K562 (cell line): ENCODE data around the gene NOSIP. TPM values are rescaled to one million over a fixed set of nuclear protein-coding genes. Genes with fewer than 3 reads are reported as not detected.

Experiments
- C11orf30 ChIP-seq: fragments of 450-650 bp; IDR thresholded peaks from 2 replicates; pipeline ENCODE4 v1.6.1; 2016; ENCODE audit warnings: low read depth, mild to moderate bottlenecking
- CBFA2T2 ChIP-seq: fragments of 450-650 bp; conservative IDR thresholded peaks from 2 replicates; pipeline ENCODE4 v1.6.1; 2017; ENCODE audit warnings: mild to moderate bottlenecking
- CTCF ChIP-seq, 3 experiments: IDR thresholded peaks in 2 of 3; conservative IDR thresholded peaks in 1 of 3; 2 replicates each; pipeline ENCODE4 v1.5.1; 2011 to 2012; ENCODE audit warnings: low read length in 3 of 3, mild to moderate bottlenecking in 3 of 3, control low read depth in 2 of 3, improper control_type of control experiment in 1 of 3, inconsistent platforms in 1 of 3, low read depth in 1 of 3, mixed read lengths in 1 of 3, moderate library complexity in 1 of 3; ENCODE audit not compliant: insufficient read depth in 2 of 3
- FUS ChIP-seq: fragments of 200-400 bp; formaldehyde crosslinking; optimal IDR thresholded peaks from 2 replicates; pipeline ENCODE3; 2017; ENCODE audit warnings: low read depth, low read length
- MBD1 ChIP-seq: fragments of 250-450 bp; sonication (Bioruptor Pico); IDR thresholded peaks from 2 replicates; pipeline ENCODE4 v1.8.0; 2022; ENCODE audit warnings: inconsistent platforms
- MCM7 ChIP-seq, 2 experiments: fragments of 450-650 bp; IDR thresholded peaks; 2 replicates each; pipeline ENCODE4 v1.6.1; 2016 to 2018
- NR2C1 ChIP-seq, 2 experiments: fragments of 450-650 bp; IDR thresholded peaks; 2 replicates each; pipeline ENCODE4 v1.6.1; 2017; ENCODE audit warnings: mild to moderate bottlenecking in 2 of 2, antibody characterized with exemption in 1 of 2, inconsistent platforms in 1 of 2, missing compliant biosample characterization in 1 of 2, missing genetic modification characterization in 1 of 2
- POLR2H ChIP-seq: IDR thresholded peaks from 2 replicates; pipeline ENCODE4 v1.6.1; 2016; ENCODE audit warnings: missing genetic modification characterization, low read depth, mild to moderate bottlenecking, control low read depth, missing compliant biosample characterization, moderate library complexity
- PRPF4 ChIP-seq: fragments of 200-400 bp; formaldehyde crosslinking; IDR thresholded peaks from one replicate; pipeline ENCODE4 v1.6.1; 2017; ENCODE audit warnings: low read length, low read depth, mild to moderate bottlenecking; ENCODE audit not compliant: insufficient read depth, poor library complexity, severe bottlenecking
- RBM39 ChIP-seq: fragments of 200-400 bp; formaldehyde crosslinking; optimal IDR thresholded peaks from 2 replicates; pipeline ENCODE3; 2018; ENCODE audit warnings: low read depth, low read length
- SRSF9 ChIP-seq: fragments of 200-400 bp; formaldehyde crosslinking; IDR thresholded peaks from 2 replicates; pipeline ENCODE4 v1.6.1; 2017; ENCODE audit warnings: low read depth, low read length, borderline replicate concordance
- TRIM24 ChIP-seq, 2 experiments: fragments of 450-650 bp; IDR thresholded peaks; 2 replicates each; pipeline ENCODE4 v1.6.1; 2016
- ZBTB40 ChIP-seq, 2 experiments: fragments of 450-650 bp in 1 of 2; sonication (generic) in 1 of 2; formaldehyde crosslinking in 1 of 2; IDR thresholded peaks; 2 replicates each; pipeline versions ENCODE4 v1.7.1 to v1.9.0; 2016 to 2022; ENCODE audit warnings: inconsistent platforms in 1 of 2, mild to moderate bottlenecking in 1 of 2, missing genetic modification reagents in 1 of 2
- ZBTB8A ChIP-seq: fragments of 450-650 bp; IDR thresholded peaks from 2 replicates; pipeline ENCODE4 v1.6.1; 2018; ENCODE audit warnings: mild to moderate bottlenecking, moderate library complexity; ENCODE audit not compliant: partially characterized antibody
- ZFPM2 ChIP-seq: fragments of 250-450 bp; sonication (Bioruptor Pico); IDR thresholded peaks from 2 replicates; pipeline ENCODE4 v1.5.1; 2022; ENCODE audit warnings: mild to moderate bottlenecking
- ZNF184 ChIP-seq: sonication (generic); formaldehyde crosslinking; IDR thresholded peaks from 2 replicates; pipeline ENCODE4 v1.5.0; 2020; ENCODE audit warnings: missing genetic modification reagents
- polyA plus RNA-seq, 8 experiments: library from polyadenylated mRNA; depleted of rRNA in 4 of 8; stranded (reverse) in 5 of 8; unstranded in 3 of 8; fragments of >200 nt; fragmentation: Nextera tagmentation in 2 of 8; fragmentation: Illumina TruSeq in 1 of 8; extraction: Ambion mirVana in 2 of 8; extraction: Trizol in 1 of 8; gene quantifications; 2 replicates each; pipeline versions ENCODE4 v1.2.1 to v1.2.3, GENCODE V29; 2011 to 2014; ENCODE audit warnings: inconsistent platforms in 1 of 8, missing spikeins in 1 of 8
- total RNA-seq, 7 experiments: library from RNA; depleted of rRNA in 6 of 7; stranded (reverse); fragments of >200 nt in 6 of 7; fragmentation: Illumina TruSeq in 2 of 7; extraction: Trizol in 2 of 7; gene quantifications; 2 replicates each; pipeline versions ENCODE4 v1.2.1 to v1.2.3, GENCODE V29; 2011 to 2021; ENCODE audit warnings: low replicate concordance in 1 of 7

Gene NOSIP
- total and polyA plus RNA-seq, 9 of the 15 experiments (the other 6 are each of a cell fraction or from before 2014, with no cell fraction given) = 14.4 to 153 (median 79.9) TPM

GRCh38 chr19:49506575-49507105, 73.7 kb downstream of the NOSIP start (continued):
- TF ChIP-seq ZBTB8A = no peak
- no peak for TF ChIP-seq ZFPM2 (CRISPR knock-in tag)
- TF ChIP-seq POLR2H = no peak
- no peak for TF ChIP-seq NR2C1 (IDR thresholded peaks at IDR 0.05)
- TF ChIP-seq NR2C1 (tag; IDR thresholded peaks at IDR 0.05) = no peak
- TF ChIP-seq RBM39 = no peak
- peak; percentile 41; the same call in 1 of the 2 replicates for TF ChIP-seq MBD1 (CRISPR knock-in tag)
- peak; percentile 44; the same call in 1 of the 2 replicates for TF ChIP-seq C11orf30
- TF ChIP-seq SRSF9 = no peak
- 0 out of 2 replicates have a peak, but pooled peaks have one; percentile 30 for TF ChIP-seq ZBTB40 (IDR thresholded peaks at IDR 0.05)
- TF ChIP-seq ZBTB40 (CRISPR knock-in tag; IDR thresholded peaks at IDR 0.05) = no peak
- TF ChIP-seq FUS = no peak
- TF ChIP-seq PRPF4 = no peak
- no peak for TF ChIP-seq ZNF184
- TF ChIP-seq MCM7 (IDR thresholded peaks at IDR 0.05) = no peak
- no peak for TF ChIP-seq CBFA2T2
- TF ChIP-seq CTCF (IDR thresholded peaks at IDR 0.05 in 2 of 3, conservative IDR thresholded peaks at IDR 0.05 in 1 of 3; ENCODE audit: insufficient read depth in 2 of 3, low read depth in 1 of 3, low read length in 3 of 3) = peak; percentile 92 to 98 (median 96)
- TF ChIP-seq TRIM24 (IDR thresholded peaks at IDR 0.05) = no peak
